Upper lobe of left lung (tissue), 6 donors: ENCODE results near the gene SMC5. TPM values are rescaled to one million over a fixed set of nuclear protein-coding genes. Genes with fewer than 3 reads are reported as not detected.

Experiments used
- ATAC-seq, 2 donors: fragments of 200-7000 bp; cut with Tn5 transposase; one replicate each; pipeline ENCODE4 v1.9.1; 2022; ENCODE audit warnings: mild to moderate bottlenecking in 2 of 2, moderate library complexity in 2 of 2; ENCODE audit not compliant: low FRiP score in 2 of 2
- DNase-seq, 2 donors: peaks; one replicate each; pipeline ENCODE4 v3.0.0-alpha.2; 2019 to 2020
- H3K27ac ChIP-seq, 4 donors: fragments of 200-600 bp; sonication (generic); one replicate each; pipeline ENCODE4 v1.5.1; 2016 to 2019
- H3K27me3 ChIP-seq, 4 donors: fragments of 200-600 bp; sonication (generic); one replicate each; pipeline ENCODE4 v1.5.1; 2017 to 2019
- H3K36me3 ChIP-seq, 4 donors: fragments of 200-600 bp; sonication (generic); one replicate each; pipeline ENCODE4 v1.5.1; 2016 to 2019
- H3K4me1 ChIP-seq, 4 donors: fragments of 200-600 bp; sonication (generic); one replicate each; pipeline ENCODE4 v1.5.1; 2018 to 2019
- H3K4me3 ChIP-seq, 4 donors: fragments of 200-600 bp; sonication (generic); one replicate each; pipeline ENCODE4 v1.5.1; 2017 to 2019; ENCODE audit warnings: mild to moderate bottlenecking in 2 of 4, moderate library complexity in 1 of 4
- H3K9me3 ChIP-seq, 4 donors: fragments of 200-600 bp; sonication (generic); one replicate each; pipeline ENCODE4 v1.5.1; 2018 to 2019
- EP300 ChIP-seq, 4 donors: sonication (generic); formaldehyde crosslinking; IDR thresholded peaks; one replicate each; pipeline ENCODE4 v1.5.1; 2017; ENCODE audit warnings: antibody characterized with exemption in 4 of 4, control low read depth in 2 of 4
- POLR2A ChIP-seq, 4 donors: fragments of 450-650 bp; IDR thresholded peaks; one replicate each; pipeline ENCODE4 v1.5.1; 2016 to 2017; ENCODE audit warnings: antibody characterized with exemption in 4 of 4, mild to moderate bottlenecking in 2 of 4
- POLR2AphosphoS5 ChIP-seq, 2 donors: sonication (generic); formaldehyde crosslinking; IDR thresholded peaks; one replicate each; pipeline ENCODE4 v1.5.1; 2017; ENCODE audit warnings: antibody characterized with exemption in 2 of 2
- WGBS, 2 donors: methylation state at CpG; one replicate each; pipeline ENCODE4 v1.1.5; 2017 to 2018; 5-methylcytosine and 5-hydroxymethylcytosine counted together
- small RNA-seq, 4 donors: library from RNA; depleted of rRNA; stranded (forward); fragments of <200 nt; gene quantifications; one replicate each; pipeline ENCODE3, GENCODE V24; 2016
- total RNA-seq, 6 donors: library from RNA; depleted of rRNA in 4 of 6; stranded (reverse); fragments of >200 nt in 4 of 6; gene quantifications; one replicate each; pipeline versions ENCODE4 v1.1.0 to v1.2.1, GENCODE V29; 2016 to 2021
- TF ChIP-seq, protein P1 (sequence below), 6 experiments: fragments of 450-650 bp in 4 of 6; fragments of 200-600 bp in 2 of 6; sonication (generic) in 2 of 6; IDR thresholded peaks; one replicate each; pipeline ENCODE4 v1.5.1; 2016 to 2019; ENCODE audit warnings: antibody characterized with exemption in 6 of 6
- donor health status: DM: no; HTN: no; CAD: no; lungs with moderate emphysema.
- donor health status: DM: no; HTN: yes; CAD: no; lungs with severe emphysema.

The SMC5 gene
- total RNA-seq, 6 donors from 2014 or later, result 18.8 to 60.7 (median 28.2) TPM

DNA sequence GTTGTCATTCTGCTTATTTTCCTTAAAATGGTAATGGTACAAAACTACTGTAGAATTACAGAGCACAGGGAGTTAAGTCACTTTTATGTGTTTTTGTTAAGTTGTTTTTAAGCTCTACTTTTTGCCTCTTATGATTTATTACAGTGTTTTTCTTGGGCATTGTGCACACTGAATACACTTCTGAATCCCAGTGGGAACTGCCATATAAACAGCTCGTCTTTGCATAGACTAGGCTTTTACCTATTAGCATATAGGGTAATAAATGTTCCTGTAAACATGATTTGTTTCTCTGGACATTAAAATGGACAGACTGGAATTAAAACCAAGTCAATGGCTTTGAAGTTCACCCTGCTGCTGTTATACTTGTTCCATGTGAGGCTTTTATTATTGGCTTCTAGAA is 143.4 kb downstream of the SMC5 start:
- H3K36me3 ChIP-seq, result no peaks in the 10 kb centered on the region
- no peak overlapping the region for H3K27ac ChIP-seq
- H3K4me3 ChIP-seq, result no peak overlapping the region
- peaks cover 88 to 96% (median 91%) of the 10 kb centered on the region in 4 donors for H3K4me1 ChIP-seq
- no peak for TF ChIP-seq EP300 (IDR thresholded peaks at IDR 0.05)
- TF ChIP-seq POLR2AphosphoS5 (IDR thresholded peaks at IDR 0.05), result no peak
- TF ChIP-seq POLR2A (IDR thresholded peaks at IDR 0.05), result no peak
- TF ChIP-seq, protein P1, sequence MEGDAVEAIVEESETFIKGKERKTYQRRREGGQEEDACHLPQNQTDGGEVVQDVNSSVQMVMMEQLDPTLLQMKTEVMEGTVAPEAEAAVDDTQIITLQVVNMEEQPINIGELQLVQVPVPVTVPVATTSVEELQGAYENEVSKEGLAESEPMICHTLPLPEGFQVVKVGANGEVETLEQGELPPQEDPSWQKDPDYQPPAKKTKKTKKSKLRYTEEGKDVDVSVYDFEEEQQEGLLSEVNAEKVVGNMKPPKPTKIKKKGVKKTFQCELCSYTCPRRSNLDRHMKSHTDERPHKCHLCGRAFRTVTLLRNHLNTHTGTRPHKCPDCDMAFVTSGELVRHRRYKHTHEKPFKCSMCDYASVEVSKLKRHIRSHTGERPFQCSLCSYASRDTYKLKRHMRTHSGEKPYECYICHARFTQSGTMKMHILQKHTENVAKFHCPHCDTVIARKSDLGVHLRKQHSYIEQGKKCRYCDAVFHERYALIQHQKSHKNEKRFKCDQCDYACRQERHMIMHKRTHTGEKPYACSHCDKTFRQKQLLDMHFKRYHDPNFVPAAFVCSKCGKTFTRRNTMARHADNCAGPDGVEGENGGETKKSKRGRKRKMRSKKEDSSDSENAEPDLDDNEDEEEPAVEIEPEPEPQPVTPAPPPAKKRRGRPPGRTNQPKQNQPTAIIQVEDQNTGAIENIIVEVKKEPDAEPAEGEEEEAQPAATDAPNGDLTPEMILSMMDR (IDR thresholded peaks at IDR 0.05), result no peak
- DNase-seq (no peak), ATAC-seq (no peak)
- H3K9me3 ChIP-seq, result no peaks in the 10 kb centered on the region
- no peaks in the 10 kb centered on the region for H3K27me3 ChIP-seq
- WGBS, 2 donors, result 63 to 70% methylated on average over 1 of the region's 1 CpG

DNA sequence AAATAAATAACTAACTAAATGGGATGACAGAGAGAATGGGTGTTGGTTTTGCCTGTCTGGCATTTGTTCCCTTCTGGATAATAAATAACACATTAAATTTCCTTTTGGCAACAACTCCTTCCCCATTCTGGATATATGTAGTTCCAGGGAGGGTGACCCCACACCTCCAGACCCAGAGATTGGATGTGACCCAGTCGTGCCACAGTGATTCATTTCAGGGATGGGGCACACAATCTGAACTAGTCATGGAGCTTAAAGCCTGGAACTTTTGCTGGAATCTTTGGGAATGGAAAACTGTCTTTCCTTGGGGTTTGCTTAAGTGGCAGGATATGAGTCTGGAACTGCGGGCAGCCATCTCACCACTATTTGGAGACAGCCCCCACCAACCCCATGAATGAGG is 144.4 kb downstream of the SMC5 start:
- peaks cover 88 to 96% (median 91%) of the 10 kb centered on the region in 4 donors for H3K4me1 ChIP-seq
- H3K27me3 ChIP-seq, result no peaks in the 10 kb centered on the region
- ATAC-seq (peak in 1 of 2 donors; percentile 4), DNase-seq (no peak)
- H3K36me3 ChIP-seq, result peaks cover 0 to 4% (median 1%) of the 10 kb centered on the region in 4 donors
- WGBS, 2 donors, result 60 to 70% methylated on average over 1 to 2 of the region's 2 CpGs
- H3K27ac ChIP-seq, result peak overlapping the region; percentile 13 to 53 (median 38)
- H3K9me3 ChIP-seq, result no peaks in the 10 kb centered on the region
- no peak for TF ChIP-seq POLR2A (IDR thresholded peaks at IDR 0.05)
- TF ChIP-seq POLR2AphosphoS5 (IDR thresholded peaks at IDR 0.05), result no peak
- no peak for TF ChIP-seq EP300 (IDR thresholded peaks at IDR 0.05)
- TF ChIP-seq, protein P1 (IDR thresholded peaks at IDR 0.05), result no peak
- H3K4me3 ChIP-seq, result no peak overlapping the region

DNA sequence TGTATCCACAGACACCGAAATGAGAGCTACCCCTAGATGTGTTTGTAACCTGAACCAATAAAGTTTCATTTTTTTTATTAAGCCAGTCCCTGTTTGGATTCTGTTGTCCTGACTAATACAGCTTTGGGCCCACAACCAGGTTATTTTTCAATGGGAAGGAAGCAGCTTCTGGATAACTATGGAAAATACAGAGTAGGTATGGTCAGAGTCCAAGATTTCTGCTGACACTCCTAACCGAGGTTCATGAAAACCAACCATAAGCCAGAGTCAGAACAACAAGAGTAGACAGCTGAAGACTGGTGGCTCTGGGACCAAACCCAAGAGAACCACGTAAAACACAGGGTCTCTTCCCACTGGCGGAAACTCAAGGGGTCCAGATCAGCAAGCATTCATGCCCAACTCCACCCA is 144.8 kb downstream of the SMC5 start:
- DNase-seq (no peak), ATAC-seq (peak in 1 of 2 donors; percentile 1)
- Histone ChIP-seq H3K36me3 (peaks cover 0 to 8% (median 1%) of the 10 kb centered on the region in 4 donors), H3K9me3 (no peaks in the 10 kb centered on the region), H3K4me1 (peaks cover 88 to 96% (median 91%) of the 10 kb centered on the region in 4 donors), H3K27ac (peak overlapping the region; percentile 13 to 53 (median 38)), H3K4me3 (no peak overlapping the region), H3K27me3 (no peaks in the 10 kb centered on the region)
- 70 to 76% methylated on average over 4 of the region's 4 CpGs for WGBS, 2 donors
- TF ChIP-seq EP300 (IDR thresholded peaks at IDR 0.05), result no peak
- TF ChIP-seq, protein P1 (IDR thresholded peaks at IDR 0.05), result no peak
- TF ChIP-seq POLR2AphosphoS5 (IDR thresholded peaks at IDR 0.05), result no peak
- no peak for TF ChIP-seq POLR2A (IDR thresholded peaks at IDR 0.05)

- Histone ChIP-seq H3K36me3 (peaks cover 0 to 8% (median 1%) of the 10 kb centered on the region in 4 donors), H3K27ac (peak overlapping the region; percentile 13 to 54 (median 38)), H3K4me1 (peaks cover 83 to 92% (median 88%) of the 10 kb centered on the region in 4 donors), H3K27me3 (no peaks in the 10 kb centered on the region), H3K4me3 (no peak overlapping the region), H3K9me3 (no peaks in the 10 kb centered on the region)
- ATAC-seq (no peak), DNase-seq (no peak)
- TF ChIP-seq EP300 (IDR thresholded peaks at IDR 0.05), result no peak
- no peak for TF ChIP-seq POLR2A (IDR thresholded peaks at IDR 0.05)
- no peak for TF ChIP-seq POLR2AphosphoS5 (IDR thresholded peaks at IDR 0.05)
- TF ChIP-seq, protein P1 (IDR thresholded peaks at IDR 0.05), result no peak
- 76 to 77% methylated on average over 2 of the region's 2 CpGs for WGBS, 2 donors
Measured at GRCh38 chr9:70404261-70404660, 145.5 kb downstream of the SMC5 start.

Small RNA genes lying within 50 kb of the gene (small RNA-seq; reads per million reads assigned to genes)
- 0 reads per million in 4 donors for gene RF00019

Other genes starting within 250 kb of the SMC5 start
- 10 to 100 TPM; 26.5 to 50.1 (median 46.5) TPM for gene MAMDC2, start 215.1 kb upstream of the SMC5 start, total RNA-seq
- 100 to 1,000 TPM in 2 of 6 donors, 10 to 100 TPM in 4; 51.8 to 135 (median 83.5) TPM for gene KLF9, start 155.7 kb downstream of the SMC5 start, total RNA-seq